GM18517 (cell line): ENCODE measurements around the gene ASIC1.

Experiments used
- ATAC-seq: cut with Tn5 transposase; IDR thresholded peaks from one replicate; pipeline ENCODE4 v1.9.1; 2021; ENCODE audit warnings: mild to moderate bottlenecking, moderate library complexity; ENCODE audit not compliant: unreplicated experiment

Gene ASIC1

GRCh38 chr12:50104417-50105366 lies 47.3 kb downstream of the ASIC1 start:
- no peak for ATAC-seq

- no peak for ATAC-seq
Measured at GRCh38 chr12:50105913-50106450, 48.6 kb downstream of the ASIC1 start.

GRCh38 chr12:50106907-50107306 lies 49.5 kb downstream of the ASIC1 start:
- ATAC-seq: no peak

- no peak for ATAC-seq
Measured at GRCh38 chr12:50107416-50108268, 50.2 kb downstream of the ASIC1 start.

GRCh38 chr12:50109319-50109718 lies 51.9 kb downstream of the ASIC1 start:
- no peak for ATAC-seq

- ATAC-seq: no peak
Measured at GRCh38 chr12:50110127-50110761, 52.8 kb downstream of the ASIC1 start.

GRCh38 chr12:50110762-50111351 lies 53.5 kb downstream of the ASIC1 start:
- no peak for ATAC-seq

GRCh38 chr12:50111395-50111692 lies 53.9 kb downstream of the ASIC1 start:
- no peak for ATAC-seq

- ATAC-seq: peak; percentile 90
Measured at GRCh38 chr12:50111693-50112455, 54.5 kb downstream of the ASIC1 start, which contains the start of gene COX14. COX14 (plus strand) TSS chr12:50112236; CDS start chr12:50120044, 7,808 bp downstream.

- peak; percentile 0 for ATAC-seq
Measured at GRCh38 chr12:50112456-50113218, 55.2 kb downstream of the ASIC1 start.

GRCh38 chr12:50117057-50117622 lies 59.7 kb downstream of the ASIC1 start:
- ATAC-seq: no peak

GRCh38 chr12:50119387-50119786 lies 62.0 kb downstream of the ASIC1 start:
- no peak for ATAC-seq

GRCh38 chr12:50120521-50120920 lies 63.1 kb downstream of the ASIC1 start:
- no peak for ATAC-seq

- ATAC-seq: no peak
Measured at GRCh38 chr12:50120953-50121352, 63.6 kb downstream of the ASIC1 start.

- ATAC-seq: no peak
Measured at GRCh38 chr12:50121641-50122040, 64.2 kb downstream of the ASIC1 start.

- ATAC-seq: no peak
Measured at GRCh38 chr12:50123203-50123602, 65.8 kb downstream of the ASIC1 start.

GRCh38 chr12:50127546-50127945 lies 70.2 kb downstream of the ASIC1 start:
- ATAC-seq: no peak

GRCh38 chr12:50129290-50129689 lies 71.9 kb downstream of the ASIC1 start:
- no peak for ATAC-seq
